Stimulated activated CD4-positive, alpha-beta T cell treated with anti-CD3 and anti-CD28 coated beads, TNF-alpha, amount 100 ng/mL, for 48 hours (primary cell): ENCODE measurements around the gene ICAM2.
"Not testable (repeated sequence)": the region's sequence is repeated elsewhere in the genome, so short reads cannot be mapped to it uniquely, and the experiment has no call there.

ENCODE experiments used
- DNase-seq, 3 donors: peaks; one replicate each; pipeline ENCODE4 v3.0.0-alpha.2; 2020; ENCODE audit warnings: low read depth in 3 of 3

ICAM2 gene

GRCh38 chr17:63997341-63998048, 22.9 kb downstream of the ICAM2 start:
- no peak for DNase-seq

DNA sequence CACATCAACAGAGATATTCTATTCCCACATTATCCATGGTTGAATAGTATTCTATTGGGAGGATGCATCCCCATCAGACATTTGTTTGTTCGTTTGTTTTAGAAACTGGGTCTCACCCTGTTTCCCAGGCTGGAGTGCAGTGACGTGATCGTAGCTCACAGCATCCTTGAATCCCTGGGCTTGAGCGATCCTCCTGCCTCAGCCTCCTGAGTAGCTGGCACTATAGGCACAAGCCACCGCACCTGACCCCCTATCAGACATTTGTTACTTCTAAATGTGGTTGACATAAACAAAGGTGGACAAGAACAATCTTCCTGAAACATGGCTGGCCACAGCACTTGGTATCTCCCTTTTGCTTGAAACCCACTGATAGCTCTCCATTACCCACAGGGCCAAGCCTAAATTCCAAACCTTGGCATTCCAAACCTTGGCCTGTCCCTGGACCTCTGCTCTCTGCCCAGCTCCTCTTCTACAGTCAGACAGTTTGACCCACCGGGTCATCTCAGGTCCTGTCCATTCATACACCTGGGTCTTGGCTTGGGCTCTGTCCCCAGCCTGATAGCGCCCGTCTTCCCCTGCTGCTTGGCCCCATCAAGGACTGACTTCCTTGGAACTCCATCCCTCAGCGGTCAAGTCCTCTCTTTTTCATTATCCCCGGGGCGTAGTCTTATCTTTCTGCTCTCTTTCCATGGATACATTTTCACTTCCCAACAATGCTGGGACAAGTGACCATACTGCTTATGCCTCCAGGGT, 23.8 kb downstream of the ICAM2 start:
- DNase-seq, result no peak

GRCh38 chr17:63995626-63996025, 24.8 kb downstream of the ICAM2 start:
- DNase-seq, result no peak

- no peak for DNase-seq
These were observed 27.0 kb downstream of the ICAM2 start for GRCh38 chr17:63993368-63993985.

GRCh38 chr17:63991611-63992010, 28.8 kb downstream of the ICAM2 start:
- no peak for DNase-seq

- DNase-seq, result no peak
These were observed 30.6 kb downstream of the ICAM2 start for GRCh38 chr17:63989622-63990345.

DNA sequence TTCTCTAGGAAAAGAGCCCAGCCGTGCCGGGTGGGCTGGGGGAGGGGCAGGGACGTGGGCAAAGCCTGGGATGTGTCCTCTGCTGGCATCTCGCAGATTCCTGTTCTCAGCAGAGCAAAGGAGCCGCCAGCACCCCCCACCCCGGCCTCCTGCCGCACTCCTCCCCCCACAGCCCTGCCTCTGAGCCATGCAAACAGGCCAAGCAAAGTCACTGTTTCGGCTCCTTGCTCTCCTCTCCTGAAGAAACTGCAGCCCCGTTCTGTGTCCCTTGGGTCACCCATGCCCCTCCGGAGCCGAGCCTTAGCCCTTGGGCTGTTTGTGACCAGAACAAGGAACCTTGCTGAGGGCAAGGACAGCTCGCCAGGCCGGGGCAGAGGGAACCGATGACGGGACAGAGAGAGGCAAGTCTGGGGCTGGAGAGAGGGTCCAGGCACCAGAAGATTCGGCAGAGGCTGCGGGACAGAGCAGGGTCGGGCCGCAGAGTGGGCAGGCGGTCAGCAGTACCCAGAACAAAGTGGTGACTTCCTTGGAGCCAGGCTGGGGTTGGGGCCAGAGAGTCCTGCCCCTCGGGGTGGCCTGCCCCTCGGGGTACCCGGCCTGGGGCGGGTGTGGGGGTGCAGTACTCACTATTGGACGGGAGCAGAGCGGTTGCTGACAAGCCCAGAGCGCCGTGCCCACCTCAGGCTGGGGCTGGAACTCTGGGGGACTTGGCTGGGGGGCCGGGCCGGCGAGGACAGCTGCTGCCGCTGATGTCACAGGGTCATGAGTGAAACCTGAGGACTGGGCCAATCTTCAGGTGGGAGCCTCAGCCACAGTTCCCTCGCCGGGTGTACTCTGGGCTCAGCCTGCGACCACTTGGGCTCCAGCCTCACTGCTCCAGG, 31.5 kb downstream of the ICAM2 start:
- no peak for DNase-seq

- no peak for DNase-seq
These were observed 32.3 kb downstream of the ICAM2 start for GRCh38 chr17:63988127-63988478.

GRCh38 chr17:63987221-63988126, 33.0 kb downstream of the ICAM2 start:
- DNase-seq, result no peak

- no peak for DNase-seq
These were observed 33.6 kb downstream of the ICAM2 start for GRCh38 chr17:63986821-63987220.

- no peak for DNase-seq
These were observed 34.9 kb downstream of the ICAM2 start for GRCh38 chr17:63985387-63986140.

DNA sequence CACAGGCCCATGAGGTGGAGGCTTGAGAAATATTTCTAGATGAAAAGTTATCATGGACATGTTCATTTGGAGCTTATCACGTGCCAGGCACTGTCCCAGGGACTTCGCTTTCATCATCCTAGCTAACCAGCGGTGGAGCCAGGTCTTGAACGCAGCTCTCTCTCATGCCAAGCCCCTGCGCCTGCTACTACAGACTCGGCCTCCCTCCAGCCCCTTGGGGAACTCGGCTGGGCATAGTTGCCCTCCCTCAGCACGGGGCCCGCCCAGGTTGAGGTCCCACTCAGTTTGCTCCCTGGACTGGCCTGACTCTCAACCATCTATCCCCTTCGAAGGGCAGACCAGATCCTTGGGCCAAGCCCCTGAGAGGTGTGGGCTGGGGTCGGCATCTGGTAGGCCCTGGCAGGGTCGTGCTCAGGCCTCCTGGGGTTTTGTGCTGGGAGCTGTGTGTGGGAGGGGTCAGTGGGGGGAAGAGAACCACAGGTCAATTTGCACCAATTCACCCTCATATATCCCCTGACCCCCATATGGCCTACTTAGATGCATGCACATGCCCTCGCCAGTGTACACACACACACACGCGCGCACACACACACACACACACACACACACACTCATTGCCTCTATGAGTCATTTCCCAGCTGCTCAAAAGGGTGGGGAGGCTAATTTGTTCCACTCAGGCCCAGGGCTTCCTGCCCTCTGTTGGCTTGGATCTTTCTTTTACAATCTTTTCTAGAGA, 35.6 kb downstream of the ICAM2 start:
- DNase-seq, result peak in 1 of 3 donors; percentile 64

- no peak for DNase-seq
These were observed 36.2 kb downstream of the ICAM2 start for GRCh38 chr17:63984236-63984635.

DNA sequence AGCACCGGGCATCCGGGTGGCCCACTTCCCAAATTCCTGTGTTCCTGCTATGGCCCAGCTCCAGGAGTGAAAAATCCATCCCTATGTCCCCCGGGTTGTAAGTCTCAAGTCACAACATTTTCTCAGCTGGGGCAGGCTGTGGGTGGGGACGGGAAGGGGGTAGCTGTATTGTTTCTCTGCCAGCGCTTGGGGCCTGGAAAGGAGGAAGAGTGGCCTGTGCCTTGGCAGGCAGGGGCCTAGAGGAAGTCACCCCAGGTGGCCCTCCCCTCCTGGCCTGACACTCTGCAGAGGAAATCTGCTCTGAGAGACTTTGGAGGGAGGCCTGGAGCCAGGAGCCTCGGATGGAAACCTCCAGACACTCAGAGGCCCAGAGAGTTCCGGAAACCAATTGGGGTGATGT, 37.1 kb downstream of the ICAM2 start:
- DNase-seq, result no peak

- DNase-seq, result not testable (repeated sequence)
These were observed 37.8 kb downstream of the ICAM2 start for GRCh38 chr17:63982641-63983040.

- DNase-seq, result no peak
These were observed 41.9 kb downstream of the ICAM2 start for GRCh38 chr17:63978272-63979200.

DNA sequence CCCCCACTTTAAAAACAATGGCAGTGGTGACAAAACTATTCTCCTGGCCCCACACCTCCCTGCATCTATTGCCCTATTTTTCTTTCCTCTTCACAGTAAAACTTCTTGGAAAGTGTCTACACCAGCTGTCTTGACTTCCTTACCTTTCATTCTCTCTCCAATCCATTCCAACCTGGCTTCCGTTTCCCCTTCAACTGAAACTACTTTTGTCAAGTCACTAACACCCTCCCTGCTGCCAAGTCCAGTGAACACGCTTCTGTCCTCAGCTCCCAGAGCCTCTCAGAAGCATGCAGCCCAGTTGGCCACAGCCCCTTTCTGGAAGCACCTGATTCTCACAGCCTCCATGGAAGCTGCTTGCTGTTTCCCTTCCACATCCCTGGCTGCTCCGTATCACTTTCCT, 43.7 kb downstream of the ICAM2 start:
- no peak for DNase-seq
